Keratinocyte (primary cell): ENCODE results near the gene RGS3.

Experiments
- EZH2 ChIP-seq: IDR thresholded peaks from one replicate; pipeline ENCODE4 v1.6.1; 2012; ENCODE audit warnings: inconsistent platforms, mild to moderate bottlenecking, low read length, moderate library complexity
- TF ChIP-seq, protein P1 (sequence below), 3 experiments: IDR thresholded peaks in 1 of 3; conservative IDR thresholded peaks in 1 of 3; optimal IDR thresholded peaks in 1 of 3; 2 replicates in 2 of 3; 3 replicates in 1 of 3; pipeline versions ENCODE3 to v1.5.1; 2011; ENCODE audit warnings: low read length in 3 of 3, mild to moderate bottlenecking in 3 of 3, moderate library complexity in 2 of 3, control low read depth in 1 of 3, inconsistent platforms in 1 of 3; ENCODE audit not compliant: insufficient read depth in 2 of 3; ENCODE audit errors: extremely low read depth in 1 of 3

DNA sequence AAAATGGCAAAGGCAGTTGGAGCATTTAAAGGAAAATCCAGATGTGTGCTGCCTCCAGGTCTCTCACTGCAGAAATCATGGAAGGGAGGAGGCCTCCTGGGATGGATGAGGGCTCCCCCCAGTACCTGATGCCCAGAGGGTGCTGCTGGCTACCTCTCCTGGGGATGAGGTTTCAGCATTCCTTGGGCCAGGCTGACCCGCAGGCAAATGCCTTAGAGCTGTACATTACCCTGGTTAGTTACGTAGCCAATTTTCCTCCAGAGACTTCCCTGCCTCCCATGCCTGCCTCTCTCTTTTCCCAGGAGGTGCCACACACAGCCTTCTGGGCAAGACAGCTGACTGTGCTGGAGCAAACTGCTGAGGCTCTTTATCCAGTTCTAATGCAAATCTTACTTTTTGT lies 65.3 kb downstream of the RGS3 start:
- TF ChIP-seq EZH2: no peak
- TF ChIP-seq, protein P1, sequence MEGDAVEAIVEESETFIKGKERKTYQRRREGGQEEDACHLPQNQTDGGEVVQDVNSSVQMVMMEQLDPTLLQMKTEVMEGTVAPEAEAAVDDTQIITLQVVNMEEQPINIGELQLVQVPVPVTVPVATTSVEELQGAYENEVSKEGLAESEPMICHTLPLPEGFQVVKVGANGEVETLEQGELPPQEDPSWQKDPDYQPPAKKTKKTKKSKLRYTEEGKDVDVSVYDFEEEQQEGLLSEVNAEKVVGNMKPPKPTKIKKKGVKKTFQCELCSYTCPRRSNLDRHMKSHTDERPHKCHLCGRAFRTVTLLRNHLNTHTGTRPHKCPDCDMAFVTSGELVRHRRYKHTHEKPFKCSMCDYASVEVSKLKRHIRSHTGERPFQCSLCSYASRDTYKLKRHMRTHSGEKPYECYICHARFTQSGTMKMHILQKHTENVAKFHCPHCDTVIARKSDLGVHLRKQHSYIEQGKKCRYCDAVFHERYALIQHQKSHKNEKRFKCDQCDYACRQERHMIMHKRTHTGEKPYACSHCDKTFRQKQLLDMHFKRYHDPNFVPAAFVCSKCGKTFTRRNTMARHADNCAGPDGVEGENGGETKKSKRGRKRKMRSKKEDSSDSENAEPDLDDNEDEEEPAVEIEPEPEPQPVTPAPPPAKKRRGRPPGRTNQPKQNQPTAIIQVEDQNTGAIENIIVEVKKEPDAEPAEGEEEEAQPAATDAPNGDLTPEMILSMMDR (optimal IDR thresholded peaks at IDR 0.05 in 1 of 3, IDR thresholded peaks at IDR 0.05 in 1 of 3, conservative IDR thresholded peaks at IDR 0.05 in 1 of 3; ENCODE audit: extremely low read depth in 1 of 3, insufficient read depth in 2 of 3, low read length in 3 of 3): no peak
